Hematopoietic multipotent progenitor cell (in vitro differentiated cells): ENCODE measurements around the gene CASK. TPM values are rescaled to one million over a fixed set of nuclear protein-coding genes. Genes with fewer than 3 reads are reported as not detected.
"Not testable (repeated sequence)": the region's sequence is repeated elsewhere in the genome, so short reads cannot be mapped to it uniquely, and the experiment has no call there.

Experiments used
- DNase-seq, 3 donors: peaks; one replicate each; pipeline ENCODE4 v3.0.0-alpha.2; 2011 to 2015; ENCODE audit warnings: low read depth in 2 of 3, low spot score in 2 of 3
- total RNA-seq: library from RNA; depleted of rRNA; stranded (reverse); fragments of >200 nt; gene quantifications from one replicate; pipeline ENCODE4 v1.2.3, GENCODE V29; 2012

Gene CASK
- total RNA-seq, 1 donor: 4.3 TPM

DNA sequence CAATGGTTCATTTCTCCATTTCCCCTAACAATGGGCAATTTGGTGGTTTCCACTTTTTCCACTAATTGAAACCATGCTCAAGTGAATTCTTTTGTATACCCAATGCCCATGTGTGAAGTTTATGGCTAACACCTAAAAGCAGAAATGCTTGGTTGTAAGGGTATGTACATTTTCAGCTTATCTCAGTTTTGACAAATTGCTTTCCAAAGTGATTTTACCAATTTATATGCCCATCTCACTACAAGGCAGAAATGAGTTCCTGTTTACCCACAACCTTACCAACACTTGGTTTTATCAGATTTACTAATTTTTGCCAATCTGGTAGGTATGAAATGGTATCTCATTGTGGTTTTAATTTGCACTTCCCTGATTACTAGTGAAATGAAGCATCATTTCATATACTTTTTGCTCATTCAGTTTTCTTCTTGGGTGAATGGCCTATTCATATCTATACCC lies 219.8 kb downstream of the CASK start:
- DNase-seq: no peak

- no peak for DNase-seq
Measured at GRCh38 chrX:41695426-41695825, 227.9 kb downstream of the CASK start.

DNA sequence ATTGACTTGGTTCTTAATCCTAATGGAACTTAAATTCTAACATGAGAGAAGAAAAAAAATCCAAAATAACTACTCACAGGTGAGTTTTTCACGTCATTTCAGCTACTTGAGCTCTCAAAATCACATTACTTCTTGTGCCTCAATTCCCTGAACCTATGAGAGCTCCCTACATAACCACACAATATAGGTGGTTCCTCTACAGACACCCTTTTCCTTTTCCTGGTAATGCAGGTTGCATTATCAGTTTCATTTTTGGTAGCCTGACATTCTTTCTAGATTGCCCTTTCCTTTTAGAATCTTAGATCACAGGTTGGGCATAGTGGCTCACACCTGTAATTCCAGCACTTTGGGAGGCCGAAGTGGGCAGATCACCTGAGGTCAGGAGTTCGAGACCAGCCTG lies 230.3 kb downstream of the CASK start:
- DNase-seq: no peak

- DNase-seq: peak in 1 of 3 donors; percentile 28
Measured at GRCh38 chrX:41692162-41692749, 231.1 kb downstream of the CASK start.

DNA sequence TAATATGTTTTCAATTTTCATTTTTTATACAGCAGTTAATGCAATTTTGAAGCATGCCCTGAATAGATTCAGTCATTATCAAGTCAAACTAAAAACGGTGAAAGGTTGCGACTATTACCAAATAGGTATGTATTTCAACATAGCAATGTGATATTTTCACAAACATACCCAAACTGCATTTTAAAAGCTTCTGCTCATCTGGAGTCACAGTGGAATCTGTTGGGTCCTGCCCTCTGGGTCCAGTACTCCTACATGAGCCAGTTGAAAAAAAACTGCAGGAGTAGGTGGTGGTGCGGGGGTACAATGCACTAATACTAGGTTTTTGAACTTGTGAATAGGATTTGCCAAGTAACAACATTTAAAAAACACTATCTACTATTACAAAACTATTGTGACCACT lies 233.6 kb downstream of the CASK start:
- no peak for DNase-seq

- no peak for DNase-seq
Measured at GRCh38 chrX:41688835-41689234, 234.5 kb downstream of the CASK start, which contains the start of gene GPR34. Gene GPR34, plus strand, starts transcription at chrX:41688973. Its CDS starts 6,661 bp downstream, at chrX:41695634.

DNA sequence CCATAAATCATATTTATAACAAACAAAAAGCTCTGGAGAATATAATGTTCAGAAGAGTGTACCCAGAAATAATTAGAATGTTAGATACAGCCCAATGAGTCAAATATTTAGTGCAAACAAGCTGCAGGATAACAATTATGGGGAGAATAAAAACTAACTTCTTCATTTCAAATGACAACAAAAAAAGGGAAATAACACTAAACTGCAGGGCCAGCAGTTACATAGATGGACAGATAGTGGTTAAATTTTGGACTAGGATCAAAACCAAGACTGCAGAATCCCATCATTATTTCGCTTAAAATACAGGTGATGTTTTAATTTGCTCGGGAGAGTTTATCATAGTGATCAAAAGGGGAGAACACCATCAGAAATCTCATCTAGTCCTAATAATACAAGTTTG lies 235.2 kb downstream of the CASK start:
- DNase-seq: no peak

GRCh38 chrX:41686788-41687187 lies 236.6 kb downstream of the CASK start:
- DNase-seq: peak in 1 of 3 donors; percentile 63

DNA sequence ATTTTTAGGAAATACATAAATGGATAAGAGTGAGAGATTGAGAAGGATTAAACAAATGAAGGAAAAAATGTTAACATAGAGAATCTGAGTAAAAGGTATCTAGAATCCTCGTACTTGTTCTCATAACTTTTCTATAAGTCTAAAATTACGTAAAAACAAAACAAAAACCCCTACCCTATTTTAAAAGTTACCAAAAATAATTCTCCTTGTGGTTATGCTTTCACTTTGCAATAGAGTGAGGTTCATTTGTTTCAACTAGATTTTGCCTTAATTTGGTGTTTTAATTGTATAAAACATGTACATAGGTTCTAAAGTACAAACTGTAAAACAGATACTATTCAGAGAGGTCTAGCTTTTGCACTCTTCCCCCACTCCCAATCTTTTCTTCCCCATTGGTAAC lies 238.4 kb downstream of the CASK start:
- no peak for DNase-seq

DNA sequence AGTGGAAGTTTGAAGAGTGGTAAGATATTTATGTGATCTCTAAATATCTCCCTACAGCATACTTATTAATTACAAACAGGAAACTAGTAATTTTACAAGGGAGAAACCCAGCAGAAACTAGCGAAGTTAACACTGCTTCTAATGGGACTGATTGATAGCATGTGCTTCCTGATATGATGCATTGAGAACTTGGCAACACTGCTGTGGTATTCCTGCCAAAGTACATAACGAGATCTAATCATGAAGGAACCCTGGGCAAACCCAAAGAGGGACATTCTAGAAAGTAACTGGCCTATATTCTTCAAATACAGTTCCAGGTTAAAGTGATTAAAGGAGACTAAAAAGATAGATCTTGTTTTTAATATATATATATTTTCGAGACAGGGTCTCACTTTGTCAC lies 239.2 kb downstream of the CASK start:
- no peak for DNase-seq

DNA sequence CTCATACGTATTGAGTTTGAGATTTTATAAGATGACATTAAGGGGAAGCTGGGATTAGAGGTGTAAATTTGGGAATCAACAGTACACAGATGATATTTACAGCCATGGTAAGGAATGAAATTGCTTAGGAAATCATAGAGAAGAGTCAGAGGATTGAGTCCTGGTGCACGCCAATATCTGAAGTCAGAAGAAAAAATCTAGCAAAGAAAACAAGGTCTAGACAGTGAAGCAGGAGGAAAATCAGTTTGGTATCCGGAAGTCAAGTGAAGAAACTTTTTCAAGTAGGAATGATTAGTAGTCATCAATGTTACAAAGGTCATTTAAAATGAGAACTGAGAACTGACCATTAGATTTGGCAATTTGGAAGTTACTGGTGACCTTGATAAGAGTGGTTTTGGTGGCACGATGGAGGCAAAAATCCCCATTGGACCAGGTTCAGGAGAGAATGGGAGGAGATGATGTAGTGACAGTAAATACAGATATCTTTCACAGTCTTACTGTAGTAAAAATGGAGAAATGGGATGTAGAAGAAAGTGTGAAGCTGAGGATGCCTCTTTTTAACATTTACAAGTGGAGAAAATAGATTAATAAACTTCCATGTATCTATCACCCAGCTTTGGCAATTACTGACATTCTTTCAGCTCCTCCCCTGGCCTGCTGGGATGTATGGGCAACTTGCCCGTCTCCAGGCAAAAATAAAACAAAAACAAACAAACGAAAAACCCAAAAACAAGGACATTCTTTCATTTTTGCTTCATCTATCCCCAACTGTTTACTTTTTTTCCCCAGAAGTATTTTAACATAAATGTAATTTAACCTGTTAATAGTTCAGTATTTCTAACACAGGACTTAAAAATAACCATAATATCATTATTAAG lies 245.9 kb downstream of the CASK start:
- DNase-seq: no peak

- DNase-seq: not testable (repeated sequence)
Measured at GRCh38 chrX:41676361-41676760, 247.0 kb downstream of the CASK start.

DNA sequence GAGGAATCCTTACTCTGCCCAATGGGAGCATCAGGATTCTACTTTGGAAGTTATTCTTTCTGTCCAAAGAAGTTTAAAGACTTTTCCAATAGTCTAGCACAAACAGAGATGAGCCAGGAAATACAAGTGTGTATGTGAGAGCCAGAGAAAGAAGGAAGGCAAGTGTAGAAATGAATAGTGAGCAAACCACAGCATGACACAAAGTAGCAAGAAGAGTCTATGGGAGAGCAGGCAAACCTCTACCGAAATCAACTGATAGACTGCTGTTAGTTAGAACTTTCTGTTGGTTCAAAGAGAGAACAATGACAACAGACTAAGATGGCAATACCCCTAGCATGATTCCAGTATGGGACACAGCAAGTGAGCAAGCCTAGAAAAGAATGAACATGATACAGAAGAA lies 250.7 kb downstream of the CASK start:
- DNase-seq: no peak

GRCh38 chrX:41671082-41671481 lies 252.3 kb downstream of the CASK start:
- DNase-seq: no peak

DNA sequence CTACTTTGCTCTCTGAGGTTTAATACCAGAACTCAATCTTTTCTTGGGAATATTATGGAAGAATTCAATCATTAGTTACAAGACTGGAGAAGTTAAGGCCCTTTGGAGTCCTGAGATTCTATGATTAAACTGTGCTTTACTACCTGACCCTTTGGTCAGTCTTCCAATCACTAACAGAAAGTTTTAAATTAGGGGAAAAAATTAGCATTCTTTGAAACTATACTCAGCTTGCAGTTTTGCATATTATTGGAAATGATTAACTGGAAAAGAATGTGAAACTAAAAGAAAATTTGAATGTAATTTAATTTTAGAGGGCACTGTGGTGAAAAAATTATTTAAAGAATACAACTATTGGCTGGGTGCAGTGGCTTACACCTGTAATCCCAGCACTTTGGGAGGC lies 253.2 kb downstream of the CASK start:
- DNase-seq: no peak

- DNase-seq: no peak
Measured at GRCh38 chrX:41667631-41668030, 255.7 kb downstream of the CASK start.

GRCh38 chrX:41666251-41666650 lies 257.1 kb downstream of the CASK start:
- DNase-seq: no peak

GRCh38 chrX:41665686-41666085 lies 257.7 kb downstream of the CASK start:
- DNase-seq: no peak

DNA sequence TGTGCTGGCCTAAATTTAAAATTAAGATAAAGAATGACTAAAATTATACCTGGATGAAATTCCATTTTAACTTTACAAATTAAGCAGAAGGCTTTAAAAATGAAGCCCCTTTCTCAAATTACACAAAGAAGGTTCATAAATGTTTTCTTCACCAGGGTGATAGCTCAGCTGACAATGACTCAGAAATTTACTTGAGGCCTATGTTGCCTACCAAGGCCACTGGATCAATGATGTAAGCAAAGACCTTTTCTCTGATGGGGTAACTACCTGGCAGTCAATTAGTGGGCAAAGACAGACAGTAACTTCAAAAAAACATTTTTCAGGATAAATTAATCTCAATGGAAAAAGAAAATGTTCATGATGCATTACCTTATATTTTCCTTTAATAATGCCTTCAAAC lies 258.4 kb downstream of the CASK start:
- DNase-seq: no peak

DNA sequence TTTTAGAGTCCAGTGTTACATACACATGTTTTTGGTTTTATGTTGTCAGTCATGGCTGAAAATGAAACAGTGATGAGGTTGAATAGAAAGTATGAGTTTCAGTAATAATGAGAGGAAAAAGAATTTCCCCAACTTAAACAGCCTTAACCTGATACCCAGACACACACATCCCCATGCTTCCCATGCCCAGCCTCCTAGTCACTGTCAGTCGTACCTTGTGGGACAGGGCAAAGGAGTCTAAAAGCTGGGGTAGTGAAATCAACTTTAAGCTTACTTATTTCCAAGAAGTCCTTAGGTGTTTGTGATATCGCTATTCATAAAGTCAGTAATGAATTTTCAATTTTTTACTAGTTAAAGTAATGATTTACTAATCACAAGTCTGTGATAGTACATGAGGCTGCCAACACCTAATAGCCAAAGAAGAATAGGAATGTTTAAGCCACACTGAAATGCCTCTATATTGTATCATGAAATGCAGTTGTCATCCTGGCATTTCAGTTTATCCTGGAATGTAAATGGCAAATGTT lies 258.9 kb downstream of the CASK start:
- DNase-seq: no peak

DNA sequence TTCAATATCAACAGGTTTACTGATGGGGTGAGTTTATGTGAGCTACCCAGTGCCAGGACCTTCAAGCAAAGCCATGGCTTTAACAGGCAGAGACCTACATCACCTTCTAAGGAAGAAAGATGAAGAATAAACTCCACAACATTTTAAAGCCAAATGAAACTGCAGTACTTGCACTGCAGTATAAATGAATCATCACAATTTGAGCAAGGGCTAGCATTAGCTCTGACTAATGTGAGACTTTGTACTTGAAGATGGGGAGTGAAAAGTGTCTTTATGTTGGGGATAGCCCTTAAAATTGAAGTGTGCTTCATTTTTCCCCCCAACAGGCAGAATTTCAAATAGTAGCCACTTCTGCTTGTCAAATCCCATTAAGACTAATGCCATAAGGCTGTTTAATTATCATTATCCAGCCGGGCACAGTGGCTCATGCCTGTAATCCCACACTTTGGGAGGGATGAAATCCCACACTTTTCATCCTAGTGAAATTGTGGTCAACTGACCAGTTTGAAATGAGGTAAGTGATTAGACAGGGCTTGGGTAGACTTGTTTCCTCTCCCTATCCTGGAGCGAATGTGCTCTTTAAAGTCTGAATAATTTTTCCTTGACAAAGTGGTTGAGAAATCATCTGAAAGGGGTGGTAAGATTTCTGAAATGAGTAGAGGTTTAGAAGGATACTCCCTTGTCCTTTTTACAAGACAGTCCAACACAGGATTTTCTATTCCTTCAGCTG lies 261.8 kb downstream of the CASK start:
- DNase-seq: no peak
